SJSA1 (cell line): Measurements from ENCODE around the gene HEXIM1. TPM values are rescaled to one million over a fixed set of nuclear protein-coding genes. Genes with fewer than 3 reads are reported as not detected.

Experiments
- DNase-seq, 2 experiments: peaks; one replicate each; pipeline ENCODE4 v3.0.0-alpha.2; 2015 to 2020; ENCODE audit warnings: low spot score in 2 of 2, low read depth in 1 of 2
- H3K27ac ChIP-seq: fragments of 250-450 bp; sonication (Bioruptor Pico); 2 replicates; pipeline ENCODE4 v1.5.1; 2020; ENCODE audit warnings: mild to moderate bottlenecking, moderate library complexity
- H3K27me3 ChIP-seq: fragments of 250-450 bp; sonication (Bioruptor Pico); replicated peaks from 2 replicates; pipeline ENCODE4 v1.5.1; 2020; ENCODE audit warnings: mild to moderate bottlenecking, moderate library complexity
- H3K36me3 ChIP-seq: fragments of 250-450 bp; sonication (Bioruptor Pico); 2 replicates; pipeline ENCODE4 v1.5.1; 2020; ENCODE audit warnings: mild to moderate bottlenecking
- H3K4me1 ChIP-seq: fragments of 250-450 bp; sonication (Bioruptor Pico); replicated peaks from 2 replicates; pipeline ENCODE4 v1.6.1; 2021; ENCODE audit warnings: mild to moderate bottlenecking
- H3K4me3 ChIP-seq: fragments of 250-450 bp; sonication (Bioruptor Pico); 2 replicates; pipeline ENCODE4 v1.5.1; 2020; ENCODE audit warnings: mild to moderate bottlenecking
- H3K9me3 ChIP-seq: fragments of 250-450 bp; sonication (Bioruptor Pico); replicated peaks from 2 replicates; pipeline ENCODE4 v1.5.1; 2020; ENCODE audit warnings: mild to moderate bottlenecking
- total RNA-seq: library from RNA; depleted of rRNA; stranded (reverse); fragments of >200 nt; shearing (Covaris generic); gene quantifications from 2 replicates; pipeline ENCODE4 v1.2.3, GENCODE V29; 2014

HEXIM1 gene
- total RNA-seq, 1 experiment from 2014 or later: 7.3 TPM

DNA sequence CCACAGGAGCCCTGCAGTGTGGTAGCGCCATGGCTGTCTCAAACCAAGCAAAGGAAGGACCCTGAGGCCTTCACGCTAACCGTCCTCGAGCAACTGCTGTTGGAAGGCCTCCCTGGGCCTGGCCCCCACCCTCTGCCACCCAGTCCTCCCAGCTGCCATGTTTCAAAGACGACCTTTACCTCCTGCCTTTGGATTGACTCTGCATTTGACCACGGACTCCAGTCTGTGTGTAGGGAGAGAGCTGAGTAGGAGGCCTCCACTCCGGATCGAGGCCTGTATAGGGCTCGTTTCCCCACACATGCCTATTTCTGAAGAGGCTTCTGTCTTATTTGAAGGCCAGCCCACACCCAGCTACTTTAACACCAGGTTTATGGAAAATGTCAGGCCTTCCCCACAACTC lies 40.2 kb upstream of the HEXIM1 start:
- Histone ChIP-seq H3K9me3 (no peaks in the 10 kb centered on the region), H3K27me3 (no peaks in the 10 kb centered on the region), H3K4me1 (no peaks in the 10 kb centered on the region), H3K4me3 (no peak overlapping the region), H3K36me3 (peaks cover 74% of the 10 kb centered on the region), H3K27ac (no peak overlapping the region)
- DNase-seq: no peak

DNA sequence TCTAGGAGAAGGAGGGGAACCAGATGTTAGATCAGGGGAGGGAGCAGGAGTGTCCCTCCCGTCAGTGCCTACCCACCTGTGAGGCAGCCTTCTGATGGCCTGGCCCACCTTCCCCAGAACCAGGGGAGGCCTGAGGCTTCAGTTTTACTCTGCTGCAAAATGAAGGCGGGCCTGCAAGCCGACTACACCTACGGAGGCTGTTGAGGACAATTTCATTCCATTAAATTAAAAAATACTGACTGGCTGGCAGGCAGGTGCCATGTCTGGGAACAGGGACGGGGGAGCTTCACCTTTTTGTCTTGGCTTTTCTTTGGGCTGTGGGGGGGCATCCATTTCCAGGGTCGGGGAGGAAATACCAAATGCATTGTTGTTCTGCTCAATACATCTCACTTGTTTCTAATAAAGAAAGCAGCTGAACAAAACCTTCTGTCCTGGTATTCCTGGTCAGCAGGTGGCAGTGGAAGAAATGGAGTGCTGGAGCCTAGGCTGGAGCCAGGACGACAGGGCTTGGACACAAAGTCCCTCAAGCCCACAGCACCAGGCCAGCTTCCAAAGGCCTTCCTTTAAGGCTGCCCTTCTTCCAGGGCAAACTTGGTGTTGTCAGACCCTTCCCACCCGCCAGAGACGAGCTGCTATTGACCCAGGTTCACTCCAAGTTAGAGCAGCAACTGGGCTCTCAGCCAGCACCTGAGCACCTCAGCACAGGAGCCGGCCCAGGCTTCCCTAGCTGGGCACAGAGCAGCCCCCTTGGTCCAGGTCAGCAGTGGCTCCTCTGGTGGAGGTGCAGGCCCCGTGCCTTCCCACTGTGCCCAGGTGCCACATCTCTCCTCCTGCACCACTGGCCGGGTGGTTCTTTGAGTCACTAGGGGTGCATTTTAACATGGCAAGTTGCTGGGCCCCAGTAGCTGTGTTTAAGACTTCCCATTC lies 39.4 kb upstream of the HEXIM1 start:
- H3K27ac ChIP-seq: no peak overlapping the region
- no peaks in the 10 kb centered on the region for H3K27me3 ChIP-seq
- H3K4me3 ChIP-seq: no peak overlapping the region
- DNase-seq: no peak
- H3K36me3 ChIP-seq: peaks cover 74% of the 10 kb centered on the region
- no peaks in the 10 kb centered on the region for H3K4me1 ChIP-seq
- H3K9me3 ChIP-seq: no peaks in the 10 kb centered on the region

DNA sequence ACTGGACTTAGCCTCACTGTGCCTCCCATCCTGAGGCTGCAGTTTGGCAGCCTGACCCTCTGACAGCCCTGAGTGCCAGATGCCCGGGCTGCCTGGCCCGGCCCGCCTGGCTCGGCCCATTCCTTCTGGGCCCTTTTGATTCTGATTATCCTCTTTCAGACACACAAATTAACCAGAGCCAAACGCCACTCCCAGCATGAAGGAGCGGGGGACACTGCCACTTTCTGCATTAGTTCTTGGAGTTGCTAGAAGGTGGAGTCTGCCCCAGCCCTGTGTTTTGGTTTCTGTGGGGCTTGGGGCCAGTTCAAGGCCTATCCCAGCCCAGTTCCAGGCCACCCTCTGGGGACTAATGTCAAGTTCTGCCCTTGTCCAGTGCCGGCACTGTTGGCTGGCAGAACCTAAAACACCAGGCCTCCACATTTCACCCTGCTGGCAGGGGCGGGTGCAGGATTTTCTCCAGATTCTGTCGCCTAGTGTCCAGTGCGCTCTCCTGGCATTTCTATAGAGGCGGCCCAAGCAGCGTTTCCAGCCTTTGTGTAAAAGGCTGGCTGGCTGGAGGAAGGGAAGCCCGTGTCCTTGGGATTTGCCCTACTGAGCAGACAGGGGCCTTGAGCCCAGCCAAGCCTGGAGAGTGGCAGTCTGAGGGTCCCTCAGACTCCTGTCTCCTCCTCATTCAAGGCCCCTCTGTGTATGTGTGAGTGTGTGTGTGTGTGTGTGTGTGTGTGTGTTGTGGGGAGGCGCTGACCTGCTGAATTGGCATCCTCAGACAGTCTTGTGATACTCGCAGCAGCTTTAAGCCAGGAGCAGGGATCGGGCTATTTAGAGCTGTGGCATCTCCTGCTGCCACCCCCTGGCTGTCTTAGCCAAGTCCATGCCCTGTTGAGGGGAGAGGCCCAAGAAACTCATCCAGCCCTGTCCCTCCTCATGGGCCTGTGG lies 37.3 kb upstream of the HEXIM1 start:
- H3K27ac ChIP-seq: no peak overlapping the region
- H3K9me3 ChIP-seq: no peaks in the 10 kb centered on the region
- H3K27me3 ChIP-seq: no peaks in the 10 kb centered on the region
- DNase-seq: peak in 1 of 2 experiments; percentile 43
- no peak overlapping the region for H3K4me3 ChIP-seq
- H3K4me1 ChIP-seq: no peaks in the 10 kb centered on the region
- H3K36me3 ChIP-seq: peaks cover 56% of the 10 kb centered on the region

GRCh38 chr17:45111850-45112249 lies 36.4 kb upstream of the HEXIM1 start:
- no peaks in the 10 kb centered on the region for H3K27me3 ChIP-seq
- no peaks in the 10 kb centered on the region for H3K9me3 ChIP-seq
- H3K4me1 ChIP-seq: no peaks in the 10 kb centered on the region
- no peak for DNase-seq
- peaks cover 47% of the 10 kb centered on the region for H3K36me3 ChIP-seq
- H3K27ac ChIP-seq: no peak overlapping the region
- no peak overlapping the region for H3K4me3 ChIP-seq

- no peaks in the 10 kb centered on the region for H3K27me3 ChIP-seq
- no peaks in the 10 kb centered on the region for H3K9me3 ChIP-seq
- H3K36me3 ChIP-seq: peaks cover 41% of the 10 kb centered on the region
- no peak overlapping the region for H3K4me3 ChIP-seq
- no peak overlapping the region for H3K27ac ChIP-seq
- H3K4me1 ChIP-seq: no peaks in the 10 kb centered on the region
- peak in 1 of 2 experiments; percentile 45 for DNase-seq
Observed at GRCh38 chr17:45112559-45113423, 35.5 kb upstream of the HEXIM1 start.

DNA sequence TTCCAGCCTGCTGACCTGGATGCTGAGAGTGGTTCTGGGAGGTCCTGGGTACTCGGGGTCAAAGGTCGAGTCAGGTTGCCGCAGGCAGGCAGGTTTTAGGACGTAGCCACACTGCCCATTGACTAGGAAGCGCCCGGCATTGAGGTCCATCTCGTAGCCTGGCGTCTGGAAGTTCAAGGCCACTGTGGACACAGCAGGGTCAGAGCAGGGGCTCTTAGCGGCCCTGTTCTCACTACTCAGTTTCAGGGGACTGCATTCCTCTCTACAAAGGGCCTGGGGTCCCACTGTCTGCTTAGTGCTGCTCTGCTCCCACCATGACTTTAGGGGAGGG lies 34.9 kb upstream of the HEXIM1 start:
- Histone ChIP-seq H3K27ac (no peak overlapping the region), H3K9me3 (no peaks in the 10 kb centered on the region), H3K36me3 (peaks cover 41% of the 10 kb centered on the region), H3K4me1 (no peaks in the 10 kb centered on the region), H3K27me3 (no peaks in the 10 kb centered on the region), H3K4me3 (no peak overlapping the region)
- DNase-seq: peak in 1 of 2 experiments; percentile 43

DNA sequence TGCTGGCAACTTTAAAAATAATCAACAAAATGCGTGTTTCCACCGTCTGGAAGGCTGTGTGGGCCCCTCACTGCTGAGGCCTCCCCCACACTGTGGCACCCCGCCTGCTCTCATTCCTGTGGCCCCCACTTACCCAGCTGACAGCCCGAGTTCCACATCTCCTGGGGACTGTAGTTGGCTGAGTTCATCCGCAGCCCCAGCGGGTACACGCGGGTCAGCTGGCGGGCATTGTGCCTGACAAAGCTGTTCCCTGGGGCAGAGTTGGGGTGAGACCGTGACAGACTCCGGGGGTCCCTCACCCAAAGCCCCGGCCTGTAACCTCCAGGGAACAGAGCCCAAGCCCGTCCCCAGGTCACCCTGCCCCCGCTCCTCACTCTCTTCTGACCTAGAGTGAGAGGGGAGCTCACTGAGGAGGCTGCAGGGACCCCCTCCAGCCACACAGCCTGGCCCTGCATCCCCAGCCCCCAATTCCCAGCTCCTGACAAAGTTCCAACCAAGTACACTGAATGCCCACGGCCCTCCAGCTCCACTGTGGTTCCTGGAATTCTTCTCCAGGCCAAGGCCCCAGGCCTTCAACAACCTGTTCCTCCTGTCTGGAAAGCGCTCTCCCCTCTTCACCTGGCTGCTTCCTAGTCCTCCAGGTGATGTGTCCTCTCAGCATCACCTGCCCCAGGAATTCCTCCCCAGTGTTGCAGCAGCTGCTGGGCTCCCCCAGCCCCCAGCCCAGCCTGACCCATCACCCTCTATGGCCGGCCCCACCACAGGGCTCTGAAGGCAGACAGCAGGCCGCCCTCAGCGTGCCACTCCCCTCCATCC lies 34.0 kb upstream of the HEXIM1 start:
- H3K27me3 ChIP-seq: no peaks in the 10 kb centered on the region
- no peak overlapping the region for H3K27ac ChIP-seq
- H3K9me3 ChIP-seq: no peaks in the 10 kb centered on the region

DNA sequence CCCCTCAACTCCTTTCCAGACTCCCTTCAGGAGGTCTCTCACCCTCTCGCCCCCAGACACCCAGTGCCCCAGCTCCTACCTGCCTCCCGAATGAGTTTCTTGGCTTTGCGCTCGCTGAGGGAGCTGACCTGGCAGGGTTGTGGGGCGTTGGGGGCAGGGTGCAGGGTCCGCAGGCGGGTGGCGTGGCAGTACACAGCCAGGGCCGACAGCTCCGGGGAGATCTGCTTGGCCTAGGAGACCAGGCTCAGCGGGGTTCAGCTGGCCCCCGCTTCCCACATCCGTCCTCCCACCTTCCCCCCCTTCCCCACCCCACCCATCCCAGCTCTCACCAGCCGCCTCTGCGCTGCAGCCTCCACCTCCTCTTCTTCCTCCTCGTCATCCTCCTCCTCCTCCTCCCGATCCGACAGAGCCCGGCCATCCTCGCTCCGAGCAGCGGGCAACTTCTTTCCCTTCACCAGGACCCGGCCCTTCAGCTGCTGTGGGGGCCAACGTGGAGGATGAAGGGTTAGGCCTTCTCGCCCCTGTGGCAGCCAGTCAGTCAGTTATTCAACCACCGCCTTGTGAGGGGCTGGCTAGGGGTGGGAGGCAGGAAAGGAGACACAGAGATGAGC lies 33.2 kb upstream of the HEXIM1 start:
- Histone ChIP-seq H3K36me3 (peaks cover 36% of the 10 kb centered on the region), H3K4me3 (no peak overlapping the region), H3K27ac (no peak overlapping the region), H3K9me3 (no peaks in the 10 kb centered on the region), H3K27me3 (no peaks in the 10 kb centered on the region), H3K4me1 (no peaks in the 10 kb centered on the region)
- DNase-seq: no peak

More for the DNA sequence above, 34.0 kb upstream of the HEXIM1 start:
- H3K36me3 ChIP-seq: peaks cover 39% of the 10 kb centered on the region
- no peaks in the 10 kb centered on the region for H3K4me1 ChIP-seq
- no peak overlapping the region for H3K4me3 ChIP-seq
- peak in 1 of 2 experiments; percentile 46 for DNase-seq

- no peak overlapping the region for H3K4me3 ChIP-seq
- peaks cover 37% of the 10 kb centered on the region for H3K36me3 ChIP-seq
- no peaks in the 10 kb centered on the region for H3K27me3 ChIP-seq
- no peaks in the 10 kb centered on the region for H3K4me1 ChIP-seq
- no peak for DNase-seq
- no peak overlapping the region for H3K27ac ChIP-seq
- H3K9me3 ChIP-seq: no peaks in the 10 kb centered on the region
Observed at GRCh38 chr17:45115871-45116270, 32.4 kb upstream of the HEXIM1 start.

DNA sequence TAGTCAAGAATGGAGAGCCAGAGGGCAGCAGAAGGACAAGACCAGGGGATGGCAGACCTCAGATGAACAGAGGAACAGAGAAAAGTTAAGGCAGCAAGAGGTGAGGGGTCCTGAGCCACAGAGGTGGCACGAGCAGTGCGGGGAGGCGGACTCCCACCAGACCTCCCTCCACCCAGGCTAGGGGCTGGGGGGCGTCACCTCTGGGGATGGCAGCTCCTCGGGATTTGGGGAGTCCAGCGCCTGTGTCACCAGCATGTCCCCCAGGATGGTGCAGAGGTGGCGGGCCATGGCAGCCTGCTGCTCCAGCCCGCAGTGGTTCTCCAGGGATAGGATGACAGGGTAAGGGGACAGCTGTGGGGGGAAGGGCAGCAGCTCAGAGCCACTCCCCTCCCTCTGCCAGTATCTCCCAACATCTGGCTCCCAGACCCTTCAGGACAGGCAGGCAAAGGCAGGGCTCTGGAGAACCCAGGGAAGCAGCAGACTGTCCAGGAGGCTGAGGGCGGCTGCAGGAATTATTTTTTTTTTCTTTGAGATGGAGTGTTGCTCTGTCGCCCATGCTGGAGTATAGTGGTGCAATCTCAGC lies 31.8 kb upstream of the HEXIM1 start:
- no peaks in the 10 kb centered on the region for H3K27me3 ChIP-seq
- peaks cover 37% of the 10 kb centered on the region for H3K36me3 ChIP-seq
- DNase-seq: no peak
- H3K4me1 ChIP-seq: no peaks in the 10 kb centered on the region
- no peaks in the 10 kb centered on the region for H3K9me3 ChIP-seq
- H3K4me3 ChIP-seq: no peak overlapping the region
- no peak overlapping the region for H3K27ac ChIP-seq

DNA sequence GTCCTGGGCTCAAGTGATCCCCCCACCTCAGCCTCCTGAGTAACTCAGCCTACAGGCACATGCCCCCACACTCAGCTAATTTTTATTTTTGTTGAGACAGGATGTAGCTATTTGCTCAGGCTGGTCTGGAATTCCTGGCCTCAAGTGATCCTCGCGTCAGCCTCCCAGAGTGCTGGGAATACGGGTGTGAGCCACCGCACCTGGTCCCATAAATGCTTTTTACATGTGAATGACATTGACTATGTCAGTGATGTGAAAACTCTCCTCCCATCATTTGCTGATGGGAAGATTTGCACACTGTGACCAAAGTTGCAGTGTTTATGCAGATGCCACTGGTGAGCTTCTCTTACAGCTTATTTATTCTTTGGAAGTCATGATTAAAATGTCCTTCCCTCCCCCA lies 30.9 kb upstream of the HEXIM1 start:
- Histone ChIP-seq H3K4me1 (peaks cover 3% of the 10 kb centered on the region), H3K4me3 (no peak overlapping the region), H3K27ac (no peak overlapping the region), H3K27me3 (no peaks in the 10 kb centered on the region), H3K36me3 (peaks cover 33% of the 10 kb centered on the region), H3K9me3 (no peaks in the 10 kb centered on the region)
- no peak for DNase-seq
